Gastroesophageal sphincter (tissue), 3 donors: ENCODE measurements around the gene KRTAP10-6.
"Not testable (repeated sequence)": the region's sequence is repeated elsewhere in the genome, so short reads cannot be mapped to it uniquely, and the experiment has no call there.

Experiments
- CTCF ChIP-seq, 4 experiments: fragments of 200-600 bp in 2 of 4; fragments of 450-650 bp in 2 of 4; sonication (generic) in 1 of 4; IDR thresholded peaks; one replicate each; pipeline ENCODE4 v1.5.1; 2017 to 2019; ENCODE audit warnings: antibody characterized with exemption in 4 of 4, mild to moderate bottlenecking in 2 of 4, moderate library complexity in 2 of 4
- EP300 ChIP-seq: sonication (generic); formaldehyde crosslinking; IDR thresholded peaks from one replicate; pipeline ENCODE4 v1.6.1; 2017; ENCODE audit warnings: antibody characterized with exemption, mild to moderate bottlenecking
- POLR2A ChIP-seq, 2 donors: fragments of 450-650 bp; IDR thresholded peaks; one replicate each; pipeline ENCODE4 v1.6.1; 2017; ENCODE audit warnings: antibody characterized with exemption in 2 of 2, mild to moderate bottlenecking in 2 of 2, moderate library complexity in 1 of 2
- POLR2AphosphoS5 ChIP-seq: sonication (generic); formaldehyde crosslinking; IDR thresholded peaks from one replicate; pipeline ENCODE4 v1.6.1; 2017; ENCODE audit warnings: antibody characterized with exemption

DNA sequence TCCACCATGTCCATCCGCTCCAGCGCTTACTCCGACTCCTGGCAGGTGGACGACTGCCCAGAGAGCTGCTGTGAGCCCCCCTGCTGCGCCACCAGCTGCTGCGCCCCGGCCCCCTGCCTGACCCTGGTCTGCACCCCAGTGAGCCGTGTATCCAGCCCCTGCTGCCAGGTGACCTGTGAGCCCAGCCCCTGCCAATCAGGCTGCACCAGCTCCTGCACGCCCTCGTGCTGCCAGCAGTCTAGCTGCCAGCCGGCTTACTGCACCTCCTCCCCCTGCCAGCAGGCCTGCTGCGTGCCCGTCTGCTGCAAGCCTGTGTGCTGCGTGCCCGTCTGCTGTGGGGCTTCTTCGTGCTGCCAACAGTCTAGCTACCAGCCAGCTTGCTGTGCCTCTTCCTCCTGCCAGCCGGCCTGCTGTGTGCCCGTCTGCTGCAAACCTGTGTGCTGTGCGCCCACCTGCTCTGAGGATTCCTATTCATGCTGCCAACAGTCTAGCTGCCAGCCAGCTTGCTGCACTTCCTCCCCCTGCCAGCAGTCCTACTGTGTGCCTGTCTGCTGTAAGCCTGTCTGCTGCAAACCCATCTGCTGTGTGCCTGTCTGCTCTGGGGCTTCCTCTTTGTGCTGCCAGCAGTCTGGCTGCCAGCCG is 35.0 kb upstream of the KRTAP10-6 start:
- not testable (repeated sequence) for TF ChIP-seq CTCF (IDR thresholded peaks at IDR 0.05); POLR2AphosphoS5; EP300; POLR2A (IDR thresholded peaks at IDR 0.05)
